GM18861 (cell line): ENCODE measurements around the gene ANGPTL4.
A peak's percentile ranks its signal among the peaks of the same experiment; 100 is the strongest.
"Not testable (repeated sequence)": the region's sequence is repeated elsewhere in the genome, so short reads cannot be mapped to it uniquely, and the experiment has no call there.

ENCODE experiments used
- ATAC-seq: cut with Tn5 transposase; IDR thresholded peaks from one replicate; pipeline ENCODE4 v1.9.1; 2021; ENCODE audit not compliant: unreplicated experiment

Gene ANGPTL4

DNA sequence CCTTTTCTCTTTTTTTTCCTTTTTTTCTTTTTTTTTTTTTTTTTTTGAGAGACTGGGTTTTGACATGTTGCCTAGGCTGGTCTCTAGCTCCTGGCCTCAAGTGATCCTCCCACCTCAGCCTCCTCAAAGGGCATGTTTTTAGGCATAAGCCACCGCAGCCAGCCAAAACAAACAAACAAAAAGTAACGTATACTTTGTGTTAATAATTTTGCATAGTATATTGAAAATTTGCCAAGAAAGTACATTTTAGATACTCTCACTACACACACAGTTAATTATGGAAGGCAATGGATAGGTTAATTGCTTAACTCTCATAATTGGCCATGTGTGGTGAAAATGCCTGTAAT lies 24.6 kb downstream of the ANGPTL4 start:
- no peak for ATAC-seq

DNA sequence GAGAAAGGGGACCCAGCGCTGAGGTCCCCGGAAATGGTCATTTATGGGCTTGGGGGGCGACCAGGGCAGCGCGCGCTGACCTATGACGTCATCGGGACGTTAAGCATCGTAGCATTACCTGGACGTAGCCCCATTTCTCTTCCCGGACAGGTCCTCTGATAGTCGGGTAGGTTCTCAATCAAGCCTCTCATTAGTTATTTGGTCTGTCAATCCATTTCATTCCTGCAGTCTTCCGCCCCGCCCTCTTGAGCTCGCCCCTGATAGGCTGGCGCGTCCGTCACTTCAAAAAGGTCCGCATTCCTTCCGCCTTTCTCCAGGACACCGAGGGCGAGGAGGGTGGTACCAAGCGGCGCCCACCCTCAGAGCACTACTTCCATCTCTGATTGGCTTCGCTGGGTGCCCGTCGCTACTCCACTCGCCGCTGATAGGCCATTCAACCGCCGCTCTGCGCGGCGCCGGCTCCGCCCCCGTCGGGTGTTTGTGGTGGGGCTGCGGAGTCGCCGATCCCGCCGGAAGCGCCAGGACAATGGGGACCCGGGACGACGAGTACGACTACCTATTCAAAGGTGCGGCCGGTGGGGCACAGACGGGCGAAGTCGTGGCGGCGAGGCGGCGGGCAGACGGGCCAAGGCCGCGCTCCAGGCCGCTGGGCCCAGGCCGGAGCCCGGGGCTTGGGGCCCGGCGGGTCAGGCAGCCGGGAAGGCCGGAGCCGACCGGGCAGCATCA lies 26.1 kb downstream of the ANGPTL4 start, which contains the start of gene RAB11B:
Gene RAB11B (plus strand): TSS at position 470 of the 726 bp plus-strand sequence. CDS start 57 bp downstream, at position 527.
- peak; percentile 84 for ATAC-seq

DNA sequence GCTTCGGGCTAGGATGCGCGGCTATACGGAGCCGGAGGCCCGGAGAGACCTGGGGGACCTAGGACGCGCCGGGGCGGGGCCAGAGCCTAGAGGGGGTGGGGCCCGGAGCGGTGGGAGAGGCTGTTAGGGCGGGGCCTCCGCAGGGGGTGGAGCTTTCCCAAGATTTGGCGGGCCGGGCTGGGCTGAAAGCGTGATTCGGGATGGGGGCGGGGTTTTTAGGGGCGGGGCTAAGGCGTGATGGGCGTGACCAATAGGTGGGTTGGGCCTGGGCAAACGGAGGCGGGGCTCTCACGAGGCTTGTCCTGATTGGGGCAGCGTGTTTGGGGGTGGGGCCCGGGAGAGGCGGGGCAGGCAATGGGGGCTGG lies 26.6 kb downstream of the ANGPTL4 start:
- ATAC-seq: peak; percentile 18

DNA sequence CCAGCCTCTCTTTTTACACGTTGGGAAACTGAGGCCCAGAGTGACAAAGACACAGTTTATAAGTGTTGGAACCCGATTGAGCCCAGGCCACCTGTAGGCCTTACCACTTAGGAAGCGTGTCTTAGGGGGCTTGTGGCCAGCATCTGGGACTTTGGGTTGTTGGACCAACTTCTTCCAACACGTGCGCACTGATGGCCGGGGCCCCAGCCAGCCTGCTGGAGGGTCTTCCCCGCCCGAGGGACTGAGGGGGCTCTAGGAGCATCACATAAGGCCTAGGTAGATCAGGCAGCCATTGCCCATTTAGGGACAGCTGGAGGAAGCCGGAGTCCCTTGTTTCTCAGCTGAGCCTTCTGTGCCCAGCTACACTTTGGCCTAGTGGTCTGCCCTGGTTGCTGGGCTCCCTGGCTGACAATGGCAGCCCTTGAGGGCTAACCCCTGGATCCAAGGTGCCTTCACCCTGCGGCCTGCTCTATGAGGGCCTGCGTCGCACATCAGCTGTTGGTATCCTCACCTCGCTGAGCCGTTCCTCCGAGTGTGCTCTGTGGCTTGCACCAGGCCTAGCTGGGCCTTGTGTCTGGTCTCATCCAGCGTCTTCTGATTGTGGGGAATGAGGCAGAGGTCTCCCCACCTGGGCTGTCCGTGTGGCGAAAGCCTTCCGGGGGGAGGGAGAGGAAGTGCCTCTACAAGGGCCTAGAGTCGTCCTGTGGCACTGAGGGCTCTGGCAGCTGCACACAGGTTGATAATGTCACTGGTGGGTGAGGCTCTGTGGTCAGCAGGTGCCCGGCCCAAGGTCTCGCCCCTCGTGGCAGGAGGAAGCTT lies 27.5 kb downstream of the ANGPTL4 start:
- no peak for ATAC-seq

DNA sequence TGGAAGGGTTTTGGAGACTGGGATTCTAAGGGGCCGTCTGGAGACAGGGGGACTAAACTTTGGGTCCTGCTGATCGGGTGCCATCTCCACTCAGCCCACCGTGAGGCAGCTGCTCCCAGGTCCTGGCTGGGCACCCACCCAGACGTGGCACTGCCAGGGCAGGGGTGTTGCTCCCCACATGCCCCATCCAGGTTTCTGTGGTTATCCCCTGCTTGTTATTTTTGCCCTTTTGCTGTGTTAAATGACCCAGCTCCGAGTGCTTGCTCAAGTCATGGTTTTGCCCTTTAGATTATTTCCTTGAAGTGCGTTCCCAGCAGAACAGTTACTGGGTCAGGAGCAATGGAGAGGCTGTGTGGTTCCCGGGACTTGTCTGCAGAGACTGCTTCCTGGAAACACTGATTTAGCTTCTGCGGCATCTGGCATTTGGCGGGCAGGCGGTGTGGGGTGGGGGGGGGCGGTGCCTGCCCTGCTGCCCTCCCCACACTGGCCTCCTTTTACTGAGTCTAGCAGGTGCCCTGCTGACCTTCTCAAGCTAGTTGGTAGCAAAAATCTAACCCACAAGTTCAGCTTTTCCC lies 28.1 kb downstream of the ANGPTL4 start:
- no peak for ATAC-seq

DNA sequence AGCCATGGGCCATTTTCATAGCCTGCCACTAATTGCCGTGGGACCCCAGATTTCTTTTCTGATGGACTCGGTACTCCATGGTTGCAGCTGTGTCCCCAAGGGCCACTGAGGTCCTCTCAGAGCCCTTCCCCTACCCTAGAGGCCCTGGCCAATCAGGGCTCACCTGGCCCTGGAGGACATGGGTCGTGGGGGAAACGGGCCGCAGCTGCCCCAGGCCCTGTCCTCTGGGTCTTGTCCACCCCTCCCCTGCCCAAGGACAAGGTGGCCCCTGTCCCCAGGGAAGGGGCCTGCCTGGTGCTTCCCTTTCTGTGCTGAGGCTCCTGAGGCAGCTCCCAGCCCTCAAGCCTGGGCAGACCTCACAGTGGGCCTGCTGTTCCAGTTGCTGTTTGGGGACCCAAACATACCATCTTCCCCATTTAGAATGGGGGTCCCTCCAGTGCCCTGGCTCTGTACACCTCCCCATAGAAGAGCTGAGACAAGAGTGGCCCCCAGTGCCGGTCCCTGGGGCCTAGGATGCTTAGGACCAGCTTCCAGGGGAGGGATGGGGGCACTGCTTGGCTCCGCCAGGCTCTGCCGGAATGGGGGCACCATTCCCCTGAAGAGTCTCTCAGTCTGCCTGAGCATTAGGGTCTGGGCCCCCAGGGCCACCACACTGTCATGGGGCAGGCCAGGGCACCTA lies 29.4 kb downstream of the ANGPTL4 start:
- ATAC-seq: no peak

DNA sequence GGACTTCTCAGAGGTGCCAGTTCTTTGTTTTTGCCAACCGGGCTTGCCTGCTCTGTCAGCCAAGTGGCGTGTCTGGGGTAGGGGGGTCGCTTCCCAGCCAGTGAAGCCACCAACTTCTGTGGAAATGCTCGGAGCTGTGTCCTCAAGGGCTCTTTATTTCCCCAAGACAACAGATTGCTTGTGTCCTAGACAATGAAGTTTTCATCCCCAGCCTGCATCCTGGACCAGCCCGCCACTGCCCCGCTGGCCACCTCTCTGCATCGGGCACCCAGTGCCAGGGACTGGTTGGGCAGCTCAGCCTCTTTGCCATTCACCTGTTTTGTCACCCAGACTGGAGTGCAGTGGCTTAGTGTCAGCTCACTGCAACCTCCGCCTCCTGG lies 29.9 kb downstream of the ANGPTL4 start:
- ATAC-seq: no peak

DNA sequence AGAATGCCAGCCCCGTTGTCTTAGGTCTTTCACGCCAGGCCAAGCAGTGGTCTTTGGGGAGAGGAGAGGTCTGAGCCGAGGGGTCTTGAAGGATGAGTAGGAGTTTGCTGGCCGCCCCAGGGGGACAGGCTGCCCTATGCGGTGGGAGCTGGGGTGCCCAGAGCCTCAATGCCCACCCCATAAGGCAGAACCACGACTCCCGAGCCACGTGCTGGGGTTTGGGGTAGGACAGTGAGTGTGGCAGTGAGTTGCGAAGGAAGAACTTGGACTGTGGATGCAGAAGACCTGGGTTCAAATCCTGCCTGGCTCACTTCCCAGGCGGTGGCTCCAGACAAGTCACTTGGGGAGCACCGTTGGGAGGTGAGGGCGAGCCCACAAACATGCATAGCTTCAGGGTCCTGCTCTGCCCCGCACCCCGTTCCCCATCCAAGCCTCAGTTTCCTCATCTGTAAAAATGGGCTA lies 31.7 kb downstream of the ANGPTL4 start:
- ATAC-seq: no peak

DNA sequence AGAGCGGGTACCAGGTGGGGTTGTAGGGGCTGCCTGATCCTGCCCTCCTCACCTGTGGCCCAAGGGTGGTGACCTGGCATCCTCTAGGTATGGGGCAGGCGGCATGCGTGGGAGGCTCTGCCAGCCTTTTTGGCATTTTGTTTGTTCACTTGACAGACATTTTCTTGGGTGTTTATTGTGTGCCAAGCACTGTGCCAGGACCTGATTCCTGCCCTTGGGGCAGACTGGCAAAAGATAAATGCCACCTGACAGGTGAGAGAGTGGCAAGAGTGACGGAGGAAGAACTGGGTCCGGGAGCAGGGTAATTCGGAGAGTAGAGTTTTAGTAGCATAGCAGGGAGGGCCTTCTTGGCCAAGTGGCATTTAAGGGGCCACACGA lies 32.2 kb downstream of the ANGPTL4 start:
- no peak for ATAC-seq

DNA sequence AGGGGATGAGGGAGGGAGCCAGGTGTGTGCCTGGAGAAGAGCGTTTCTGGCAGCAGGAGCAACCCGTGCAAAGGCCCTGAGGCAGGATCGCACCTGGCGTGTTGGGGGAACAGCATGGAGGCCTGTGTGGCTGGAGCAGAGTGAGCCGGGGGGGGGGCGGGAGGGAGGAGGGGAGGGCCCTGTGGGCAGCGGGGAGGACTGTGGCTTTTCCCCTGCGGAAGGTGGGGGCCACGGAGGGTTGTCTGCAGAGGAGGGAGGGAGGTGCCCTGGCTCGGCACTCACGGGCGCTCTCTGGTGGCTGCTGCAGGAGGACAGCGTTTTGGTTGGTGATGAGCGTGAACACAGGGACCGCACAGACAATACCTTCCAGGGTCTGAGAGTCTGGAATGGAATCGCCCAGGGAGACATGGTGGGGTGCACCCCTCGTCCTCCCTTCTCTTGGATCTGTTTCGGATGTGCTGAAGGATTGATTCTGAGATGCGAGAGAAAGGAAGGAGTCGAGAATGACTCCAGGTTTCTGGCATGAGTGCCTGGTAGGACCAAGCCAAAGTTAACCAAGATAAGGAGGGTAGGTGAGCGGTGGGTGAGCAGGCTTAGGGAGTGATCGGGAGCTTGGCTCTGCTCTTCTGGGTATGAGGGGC lies 32.7 kb downstream of the ANGPTL4 start:
- no peak for ATAC-seq

DNA sequence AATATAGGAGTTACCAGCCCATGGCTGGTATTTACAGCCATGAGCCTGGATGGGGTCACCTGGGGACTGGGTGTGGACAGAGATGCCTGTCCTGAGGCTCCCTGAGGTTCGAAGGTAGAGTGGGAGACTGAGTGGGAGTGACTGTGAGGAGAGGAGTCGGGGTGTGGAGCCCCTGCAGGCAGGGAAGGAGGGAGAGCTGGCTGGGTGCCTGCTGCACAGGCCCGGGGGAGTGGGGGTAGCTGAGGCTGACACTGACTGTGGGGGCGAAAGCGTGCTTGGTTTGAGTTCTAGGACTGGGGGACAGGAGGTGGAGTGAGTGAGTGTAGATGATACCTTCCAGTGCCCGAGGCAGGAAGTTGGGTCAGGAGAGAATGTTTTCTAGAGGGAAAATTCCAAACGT lies 33.3 kb downstream of the ANGPTL4 start:
- ATAC-seq: no peak

DNA sequence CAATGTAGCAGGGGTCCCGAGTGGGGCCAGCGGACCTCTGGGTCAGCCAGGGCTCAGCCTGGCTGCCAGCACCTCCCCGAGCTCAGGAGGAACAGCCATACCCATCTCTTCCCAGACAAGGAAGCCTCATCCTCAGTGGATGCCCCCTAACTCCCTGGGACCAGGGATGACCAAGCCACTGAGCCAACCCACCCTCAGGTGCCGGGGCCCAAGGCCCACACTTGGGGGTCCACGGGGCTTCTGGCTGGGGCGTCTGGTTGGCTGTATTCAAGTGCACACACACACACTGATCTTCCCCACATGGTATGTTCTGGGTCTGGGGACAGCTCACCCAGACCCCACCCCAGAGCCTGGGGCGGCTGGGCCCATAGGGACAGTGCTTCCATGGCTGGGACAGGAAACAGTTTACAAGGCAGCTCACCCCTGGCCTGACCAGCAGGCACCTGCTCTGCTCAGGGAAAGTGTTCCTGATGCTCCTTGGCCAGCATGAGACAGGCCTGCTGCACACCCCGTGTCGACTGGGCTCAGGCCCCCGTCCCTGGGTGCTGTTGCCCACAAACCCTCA lies 33.9 kb downstream of the ANGPTL4 start:
- ATAC-seq: no peak

DNA sequence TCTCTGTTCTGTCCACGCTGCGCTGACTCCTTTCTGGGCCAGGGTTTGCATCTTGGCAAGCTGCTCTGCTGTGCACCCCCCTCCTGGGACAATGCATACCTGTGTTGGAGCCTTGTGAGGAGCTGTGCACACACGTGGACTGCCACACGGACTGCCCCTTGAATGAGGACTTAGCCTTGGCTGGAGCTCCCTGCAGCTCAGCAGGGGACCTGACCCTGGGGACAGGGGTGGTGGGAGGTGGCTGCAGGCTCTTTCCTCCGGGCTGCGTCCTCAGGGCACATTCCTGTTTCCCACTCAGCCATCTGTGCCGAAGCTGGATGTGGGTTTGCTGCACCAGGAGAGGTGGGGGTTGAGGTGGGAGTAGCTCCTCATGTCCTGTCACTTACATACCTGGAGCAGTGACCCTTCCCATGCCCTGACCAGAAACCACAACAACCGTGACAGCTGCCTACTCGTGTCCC lies 34.4 kb downstream of the ANGPTL4 start:
- no peak for ATAC-seq

DNA sequence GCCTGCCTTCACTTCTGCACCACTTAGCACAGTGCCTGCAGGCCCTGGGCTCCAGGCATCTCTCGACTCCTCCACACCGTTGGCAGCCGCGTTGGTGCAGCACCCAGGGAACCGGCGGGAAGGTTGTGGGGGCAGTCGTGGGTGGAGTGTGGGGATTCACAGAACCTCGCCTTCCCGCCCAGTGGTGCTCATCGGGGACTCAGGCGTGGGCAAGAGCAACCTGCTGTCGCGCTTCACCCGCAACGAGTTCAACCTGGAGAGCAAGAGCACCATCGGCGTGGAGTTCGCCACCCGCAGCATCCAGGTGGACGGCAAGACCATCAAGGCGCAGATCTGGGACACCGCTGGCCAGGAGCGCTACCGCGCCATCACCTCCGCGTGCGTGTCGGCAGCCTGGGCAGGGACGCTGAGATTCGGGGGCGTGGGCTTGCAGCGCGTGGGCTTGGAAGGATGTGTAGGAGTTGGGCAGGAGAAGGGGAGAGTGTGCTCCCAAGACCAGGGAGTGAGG lies 35.8 kb downstream of the ANGPTL4 start:
- no peak for ATAC-seq

DNA sequence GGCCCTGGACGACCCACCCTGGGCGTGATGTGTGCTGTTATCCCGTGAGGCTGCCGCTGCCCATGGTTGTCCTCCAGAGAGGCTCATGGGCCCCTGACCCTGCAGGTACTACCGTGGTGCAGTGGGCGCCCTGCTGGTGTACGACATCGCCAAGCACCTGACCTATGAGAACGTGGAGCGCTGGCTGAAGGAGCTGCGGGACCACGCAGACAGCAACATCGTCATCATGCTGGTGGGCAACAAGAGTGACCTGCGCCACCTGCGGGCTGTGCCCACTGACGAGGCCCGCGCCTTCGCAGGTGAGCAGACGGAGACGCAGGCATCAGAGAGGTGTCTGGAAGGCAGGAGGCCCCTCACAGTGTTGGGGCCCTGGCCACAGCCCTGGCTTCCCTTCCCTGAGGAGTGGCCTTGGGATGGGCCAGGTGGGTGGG lies 38.0 kb downstream of the ANGPTL4 start:
- ATAC-seq: no peak

DNA sequence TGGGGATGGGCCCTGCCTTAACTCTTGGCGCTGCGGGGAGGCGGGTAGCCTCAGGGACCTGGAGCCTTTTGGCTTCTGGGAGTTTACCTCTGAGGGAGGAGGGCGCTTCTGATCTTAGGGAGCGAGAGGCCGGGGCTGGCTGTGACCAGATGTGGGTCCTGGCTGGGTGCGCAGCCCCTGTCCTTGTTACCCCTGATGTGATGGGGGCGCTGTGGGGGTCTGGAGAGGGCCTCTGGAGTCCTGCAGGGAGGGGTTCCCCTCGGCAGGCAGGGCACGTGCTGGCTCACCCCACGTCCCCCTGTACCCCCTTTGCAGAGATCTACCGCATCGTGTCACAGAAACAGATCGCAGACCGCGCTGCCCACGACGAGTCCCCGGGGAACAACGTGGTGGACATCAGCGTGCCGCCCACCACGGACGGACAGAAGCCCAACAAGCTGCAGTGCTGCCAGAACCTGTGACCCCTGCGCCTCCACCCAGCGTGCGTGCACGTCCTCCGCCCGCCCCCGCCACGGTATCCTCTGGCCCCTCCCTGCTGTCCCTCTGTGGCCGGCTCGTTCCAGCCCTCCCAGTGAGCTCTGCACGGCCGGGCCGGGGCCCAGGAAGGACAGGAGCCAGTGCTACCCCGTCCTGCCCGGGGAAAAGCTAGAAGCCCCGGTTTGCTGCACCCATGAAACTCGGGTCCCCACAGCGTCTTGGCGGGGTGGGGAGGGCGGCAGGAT lies 39.3 kb downstream of the ANGPTL4 start:
- no peak for ATAC-seq

DNA sequence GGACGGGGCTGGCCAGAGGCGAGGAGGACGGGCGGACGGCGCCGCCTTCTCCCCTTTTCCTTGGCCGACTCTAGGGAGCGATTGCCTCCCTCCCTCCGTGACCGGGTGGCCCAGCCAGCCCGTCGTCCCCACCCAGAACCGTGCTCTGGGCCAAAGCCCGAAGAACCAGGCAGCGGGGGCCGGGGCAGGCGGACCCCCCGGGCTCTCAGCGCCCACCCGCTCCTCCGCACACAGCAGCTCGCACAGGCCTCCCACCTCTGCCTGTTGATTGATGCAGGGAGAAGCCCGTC lies 39.8 kb downstream of the ANGPTL4 start:
- no peak for ATAC-seq

DNA sequence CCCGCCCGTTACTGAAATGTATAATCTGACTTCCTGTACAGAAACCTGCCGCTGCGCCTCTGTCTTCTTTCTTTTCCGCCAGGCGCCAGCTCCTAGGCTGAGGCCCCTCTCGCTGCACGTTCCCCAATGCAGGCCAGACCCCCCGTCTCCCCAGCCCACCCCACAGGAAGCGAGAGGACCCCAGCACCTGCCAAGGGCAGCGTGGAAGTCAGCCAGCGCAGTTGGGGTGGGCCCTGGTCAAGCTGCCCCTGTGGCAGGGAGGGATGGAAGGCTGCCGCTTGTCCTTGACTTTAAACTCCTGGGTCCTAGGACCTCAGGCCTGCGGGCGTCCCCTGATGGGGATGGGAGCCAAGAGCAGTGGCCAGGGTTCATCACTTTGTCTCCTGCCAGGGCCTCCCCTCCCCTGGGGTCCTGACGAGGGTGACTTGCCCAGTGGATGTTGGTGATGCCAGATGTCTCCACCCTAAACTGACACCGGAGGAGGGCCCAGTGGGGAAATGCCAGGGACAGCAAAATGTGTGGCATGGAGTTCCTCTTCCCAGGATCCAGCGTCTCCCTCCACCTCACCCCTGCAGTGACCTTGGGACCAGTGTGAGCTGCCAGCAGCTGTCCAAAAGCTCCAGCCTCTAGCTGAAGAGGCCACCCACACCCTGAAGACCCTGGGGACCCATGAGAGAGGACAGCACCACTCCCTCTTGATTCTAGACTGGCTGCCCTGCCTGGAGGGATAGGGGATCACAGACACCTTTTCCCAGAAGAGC lies 40.6 kb downstream of the ANGPTL4 start:
- no peak for ATAC-seq

DNA sequence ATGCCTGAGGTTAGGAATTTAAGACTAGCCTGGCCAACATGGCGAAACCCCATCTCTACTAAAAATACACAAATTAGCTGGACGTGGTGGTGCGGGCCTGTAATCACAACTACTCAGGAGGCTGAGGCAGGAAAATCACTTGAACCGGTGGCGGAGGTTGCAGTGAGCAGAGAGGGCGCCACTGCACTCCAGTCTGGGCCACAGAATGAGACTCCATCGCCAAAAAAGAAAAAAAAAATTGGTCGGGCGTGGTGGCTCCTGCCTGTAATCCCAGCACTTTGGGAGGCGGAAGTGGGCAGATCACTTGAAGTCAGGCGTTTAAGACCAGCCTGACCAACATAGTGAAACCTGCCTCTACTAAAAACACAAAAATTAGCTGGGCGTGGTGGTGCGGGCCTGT lies 46.8 kb downstream of the ANGPTL4 start:
- ATAC-seq: not testable (repeated sequence)
